Dermis microvascular lymphatic vessel endothelial cell (primary cell): ENCODE measurements around the gene RNF220. TPM values are rescaled to one million over a fixed set of nuclear protein-coding genes. Genes with fewer than 3 reads are reported as not detected.
"Not testable (repeated sequence)": the region's sequence is repeated elsewhere in the genome, so short reads cannot be mapped to it uniquely, and the experiment has no call there.

ENCODE experiments used
- DNase-seq, 2 donors: peaks; one replicate each; pipeline versions ENCODE4 v3.0.0 to v3.0.0-alpha.2; 2010; ENCODE audit warnings: low read depth in 2 of 2
- total RNA-seq: library from RNA; depleted of rRNA; stranded (reverse); fragments of >200 nt; gene quantifications from 2 replicates; pipeline ENCODE4 v1.2.1, GENCODE V29; 2014

Gene RNF220
- total RNA-seq, 1 donor from 2014 or later, result 45.6 TPM

DNA sequence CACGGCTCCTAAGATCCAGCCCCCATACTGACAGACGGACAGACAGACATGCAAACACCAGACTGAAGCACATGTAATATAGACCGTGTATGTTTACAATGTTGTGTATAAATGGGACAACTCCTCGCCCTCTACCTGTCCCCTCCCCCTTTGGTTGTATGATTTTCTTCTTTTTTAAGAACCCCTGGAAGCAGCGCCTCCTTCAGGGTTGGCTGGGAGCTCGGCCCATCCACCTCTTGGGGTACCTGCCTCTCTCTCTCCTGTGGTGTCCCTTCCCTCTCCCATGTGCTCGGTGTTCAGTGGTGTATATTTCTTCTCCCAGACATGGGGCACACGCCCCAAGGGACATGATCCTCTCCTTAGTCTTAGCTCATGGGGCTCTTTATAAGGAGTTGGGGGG, 246.0 kb downstream of the RNF220 start:
- no peak for DNase-seq

DNA sequence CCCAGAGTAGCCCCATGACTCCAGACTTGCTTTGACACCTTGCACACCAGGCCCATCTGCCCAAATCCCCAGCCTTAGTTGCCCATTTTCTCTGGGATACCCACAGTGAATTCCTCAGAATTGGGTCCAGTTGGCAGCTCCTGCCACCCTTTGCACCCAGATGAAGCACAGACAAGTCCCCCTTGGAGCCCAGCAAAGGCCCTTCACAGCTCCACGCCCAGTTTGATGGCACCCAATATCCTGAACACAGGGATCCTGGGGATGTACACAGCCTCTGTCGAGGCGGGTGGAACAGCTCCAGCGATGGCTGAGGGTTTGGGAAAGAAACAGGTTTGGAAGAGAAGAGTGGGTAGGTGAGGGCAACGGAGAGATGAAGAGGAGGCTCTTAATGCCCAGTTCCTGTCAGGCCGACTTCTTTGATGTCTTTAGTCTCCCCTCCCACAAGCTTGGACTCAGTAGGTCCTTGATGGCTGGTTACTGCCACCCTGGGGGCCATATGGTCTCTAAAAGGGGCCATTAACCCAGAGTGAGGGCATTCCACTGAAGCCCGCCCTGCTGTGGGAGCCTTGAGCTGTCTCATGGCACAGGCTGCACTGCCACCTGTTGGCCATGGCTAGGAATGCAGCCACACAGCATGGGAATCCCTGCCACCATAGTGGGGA, 247.5 kb downstream of the RNF220 start:
- DNase-seq, result peak; percentile 53 to 68

DNA sequence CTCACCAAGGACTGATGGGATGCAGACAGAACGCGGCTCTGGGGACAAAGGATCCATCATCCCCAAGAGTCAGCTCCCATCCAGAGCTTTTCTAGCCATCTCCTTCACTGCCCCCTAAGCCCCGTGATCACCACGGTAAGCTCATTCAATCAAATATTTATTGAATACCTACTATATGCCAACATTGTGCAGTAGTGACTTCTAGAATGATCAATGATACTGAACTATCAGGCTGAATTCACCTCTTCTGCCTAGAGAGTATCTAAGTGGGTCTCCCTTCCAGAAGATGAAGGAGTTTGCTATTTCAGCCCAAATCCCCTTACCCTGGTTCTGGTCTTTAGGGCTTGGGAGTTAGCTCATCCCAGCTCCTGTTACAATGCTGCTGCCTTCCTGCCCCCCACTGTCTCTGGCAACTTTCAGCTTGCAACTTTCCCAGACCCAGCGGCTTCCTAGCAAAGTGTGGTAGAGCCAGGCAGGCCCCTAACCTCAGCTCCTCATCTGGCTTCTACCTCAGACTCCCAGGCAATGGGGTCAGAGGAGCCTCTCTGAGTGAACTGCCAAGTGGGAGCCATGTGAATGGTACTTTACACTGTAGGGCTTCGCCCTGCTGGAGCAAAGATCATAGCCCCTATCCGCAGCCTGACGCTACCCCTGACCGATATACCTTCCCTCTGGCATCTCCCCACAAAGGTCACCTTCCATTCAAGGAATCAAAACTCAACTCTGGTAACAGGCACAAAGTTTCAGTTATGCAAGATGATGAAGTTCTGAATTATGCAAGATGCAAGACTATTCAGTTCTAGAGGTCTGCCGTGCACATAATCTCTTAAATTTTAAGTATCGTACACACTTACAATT, 248.3 kb downstream of the RNF220 start:
- no peak for DNase-seq

DNA sequence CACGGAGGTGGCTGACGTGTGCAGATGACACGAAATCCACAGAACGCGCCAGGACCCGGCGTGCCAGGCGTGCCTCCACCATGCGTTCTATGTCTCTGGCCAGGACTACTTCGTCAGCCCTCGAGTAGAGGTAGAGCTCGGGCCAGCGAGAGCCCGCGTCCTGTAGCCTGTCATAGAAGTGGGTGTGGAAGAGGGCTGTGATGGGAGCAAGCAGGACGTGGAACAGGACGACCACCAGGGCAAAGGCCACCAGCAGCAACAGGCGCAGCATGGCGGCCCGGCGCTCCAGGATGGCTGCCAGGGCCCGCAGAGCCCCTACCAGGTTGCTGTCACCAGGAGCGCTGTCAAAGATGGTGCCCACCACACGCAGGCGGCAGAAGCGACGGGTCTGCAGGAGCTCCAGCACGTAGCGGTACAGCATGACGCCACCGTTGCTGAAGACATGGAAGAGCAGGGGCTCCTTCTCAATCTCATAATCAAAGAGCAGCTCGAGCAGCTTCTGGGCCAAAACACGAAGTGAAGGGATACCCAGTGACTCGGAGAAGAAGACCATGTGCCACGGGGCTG, 249.6 kb downstream of the RNF220 start:
- no peak for DNase-seq

DNA sequence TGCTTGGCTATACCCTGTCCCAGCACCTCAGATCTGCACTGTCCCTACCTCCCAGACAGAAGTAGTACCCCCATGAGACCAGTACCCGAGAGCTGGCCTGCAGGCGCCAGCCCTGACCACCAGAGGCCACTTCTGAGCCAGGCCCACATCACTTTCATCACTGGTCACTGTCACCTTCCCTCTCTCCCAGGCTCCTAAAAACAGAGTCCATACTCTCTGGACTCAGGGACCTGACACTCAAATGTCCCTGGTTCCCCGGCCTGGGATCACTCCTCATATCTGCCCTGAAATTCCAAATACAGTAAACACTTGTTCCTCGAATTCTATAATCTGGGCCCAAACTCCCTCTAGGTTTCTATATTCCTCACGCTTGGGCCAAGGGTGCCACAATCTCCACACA, 250.6 kb downstream of the RNF220 start:
- DNase-seq, result peak in 1 of 2 donors; percentile 37

DNA sequence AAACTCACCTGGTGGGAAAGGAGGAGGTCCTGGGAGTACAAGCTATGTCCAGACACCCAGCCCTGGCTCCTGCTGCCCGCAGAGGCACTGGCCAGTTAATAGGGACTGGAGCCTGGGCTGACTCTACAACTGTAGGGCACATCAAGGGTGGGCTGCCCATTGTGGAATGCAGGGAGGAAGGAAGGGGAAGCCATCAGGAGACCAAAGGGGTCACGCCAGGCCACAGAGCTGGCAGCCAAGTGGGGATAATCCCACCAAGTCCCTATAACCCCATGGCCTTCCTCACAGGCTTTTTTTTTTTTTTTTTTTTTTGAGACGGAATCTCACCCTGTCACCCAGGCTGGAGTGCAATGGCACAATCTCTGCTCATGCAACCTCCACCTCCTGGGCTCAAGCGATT, 254.5 kb downstream of the RNF220 start:
- no peak for DNase-seq

DNA sequence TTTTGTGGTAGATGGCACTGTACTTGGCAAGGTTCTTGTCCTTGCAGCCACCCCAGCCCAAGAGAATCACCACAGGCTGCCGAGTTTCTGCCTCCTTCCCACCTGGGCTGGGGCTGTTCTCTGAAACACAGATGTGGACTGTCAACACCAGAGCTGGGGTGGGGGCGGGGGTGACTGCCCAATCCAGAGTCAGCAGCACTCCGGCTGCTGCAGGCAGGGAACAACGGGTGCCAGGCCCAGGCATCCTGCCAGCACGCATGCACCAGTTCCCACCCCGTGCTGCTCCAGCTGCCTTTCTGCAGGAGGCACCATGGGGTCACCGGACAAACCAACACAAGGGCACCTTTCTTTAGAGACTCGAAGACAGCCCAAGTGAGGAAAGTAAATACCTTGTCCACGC, 255.1 kb downstream of the RNF220 start:
- peak in 1 of 2 donors; percentile 23 for DNase-seq

DNA sequence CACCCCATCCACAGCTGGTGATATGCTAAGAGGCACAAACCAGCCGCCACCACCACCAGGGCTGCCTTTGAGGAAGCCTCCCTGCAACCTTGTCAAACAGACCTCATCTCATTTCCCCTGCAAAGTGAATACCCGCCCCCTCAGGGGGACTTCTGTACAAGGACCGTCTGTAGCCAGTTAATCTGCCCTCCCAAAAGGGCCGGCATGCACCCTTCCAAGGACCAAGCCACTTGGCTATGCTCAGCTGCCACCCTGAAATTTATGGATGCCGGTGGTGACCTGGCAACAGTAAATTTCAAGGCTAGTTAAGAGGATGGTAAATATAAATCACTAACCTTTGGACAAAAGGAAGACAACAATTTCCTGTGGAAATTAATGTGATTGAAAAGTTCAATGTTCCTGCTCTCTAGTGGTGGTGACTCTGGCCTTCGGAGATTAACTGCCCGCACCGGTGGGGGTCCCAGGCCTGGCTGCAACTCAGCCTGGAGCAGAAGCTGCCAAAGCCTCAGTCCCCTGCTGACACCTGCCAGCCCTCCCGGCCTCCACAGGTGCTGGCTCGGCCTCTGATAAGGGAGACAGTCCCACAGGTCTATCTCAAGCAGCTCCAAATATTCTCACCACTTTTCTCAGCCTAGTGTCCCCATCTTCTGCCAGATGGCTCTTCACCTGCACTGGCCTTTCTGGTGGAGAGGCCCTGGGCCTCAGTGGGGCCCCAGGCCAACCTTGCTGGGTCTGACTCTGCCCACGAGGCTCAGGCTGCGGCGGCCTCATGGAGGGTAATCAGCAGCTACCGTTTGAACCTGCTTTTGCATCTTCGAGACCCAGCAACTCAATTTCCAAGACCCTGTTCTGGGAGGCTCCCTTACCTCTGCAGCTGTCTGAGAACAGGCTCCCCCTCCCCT, 257.0 kb downstream of the RNF220 start:
- DNase-seq, result no peak

DNA sequence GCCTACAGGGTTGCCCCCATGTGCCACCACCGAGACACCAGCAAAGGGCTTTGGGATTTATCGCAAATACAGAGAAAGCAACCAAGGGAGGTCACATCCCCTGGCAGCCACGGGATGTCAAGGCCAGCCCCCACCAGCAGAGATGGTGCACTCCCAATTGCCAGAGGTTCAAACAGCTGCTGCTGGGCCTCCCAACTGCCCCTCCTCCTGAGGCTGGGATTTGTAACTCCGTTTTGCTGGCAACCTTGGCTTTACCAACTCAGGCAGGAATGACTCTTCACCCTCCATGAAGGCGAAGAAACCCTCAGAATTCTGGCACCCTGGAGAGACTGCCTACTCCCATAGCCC, 257.6 kb downstream of the RNF220 start:
- no peak for DNase-seq

DNA sequence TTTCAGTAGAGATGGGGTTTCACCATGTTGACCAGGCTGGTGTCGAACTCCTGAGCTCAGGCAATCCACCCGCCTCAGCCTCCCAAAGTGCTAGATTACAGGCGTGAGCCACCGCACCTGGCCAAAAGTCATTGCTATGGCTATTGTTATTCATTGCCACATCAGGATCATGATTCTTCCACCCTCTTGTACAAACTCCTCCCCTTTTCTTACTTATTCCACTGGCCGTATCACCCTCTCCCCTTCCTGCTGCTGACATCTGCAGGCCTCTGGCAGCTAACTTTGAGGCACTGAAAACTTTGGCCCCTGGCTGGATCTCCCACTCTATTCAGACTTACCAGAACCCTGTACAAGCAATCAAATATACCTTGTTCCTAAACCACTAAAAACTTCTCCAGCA, 258.4 kb downstream of the RNF220 start:
- no peak for DNase-seq

DNA sequence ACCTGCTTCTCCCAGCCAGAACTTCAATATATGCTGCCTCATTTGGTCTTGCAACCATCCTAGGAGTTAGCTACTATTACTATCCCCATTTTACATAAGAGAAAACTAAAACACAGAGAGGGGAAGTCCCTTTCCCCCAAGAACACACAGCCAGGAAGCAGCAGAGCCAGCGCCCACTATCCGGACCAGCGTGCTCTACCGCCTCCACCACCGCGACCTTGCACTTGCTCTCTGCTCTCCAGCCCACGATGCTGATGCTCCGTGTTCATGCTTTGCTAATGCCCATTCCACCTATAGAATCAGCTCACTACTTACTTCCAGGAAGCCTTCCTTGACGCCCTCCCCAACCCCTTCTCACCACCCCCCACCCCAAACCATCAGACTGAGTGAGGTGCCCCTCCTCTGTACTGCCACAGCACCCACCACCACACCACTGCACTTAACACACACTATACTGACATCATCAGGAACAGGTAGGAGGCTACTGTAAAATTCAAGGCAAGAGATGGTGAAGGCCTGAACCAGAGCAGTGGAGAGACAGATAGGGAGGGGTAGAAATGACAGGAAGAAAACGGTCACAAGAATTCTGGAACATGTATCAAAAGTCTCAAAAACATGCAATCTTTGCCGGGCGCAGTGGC, 259.8 kb downstream of the RNF220 start:
- no peak for DNase-seq

DNA sequence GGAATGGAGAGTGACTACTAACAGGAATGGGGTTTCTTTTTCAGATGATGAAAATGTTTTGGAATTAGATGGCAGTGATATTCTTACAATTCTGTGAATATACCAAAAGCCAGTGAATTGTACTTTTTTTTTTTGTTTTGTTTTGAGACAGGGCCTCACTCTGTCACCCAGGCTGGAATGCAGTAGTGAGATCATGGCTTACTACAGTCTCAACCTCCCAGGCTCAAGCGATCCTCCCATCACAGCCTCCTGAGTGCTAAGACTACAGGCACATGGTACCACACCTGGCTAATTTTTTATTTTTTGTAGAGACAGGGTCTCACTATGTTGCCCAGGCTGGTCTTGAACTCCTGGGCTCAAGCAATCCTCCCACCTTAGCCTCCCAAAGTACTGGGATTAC, 261.7 kb downstream of the RNF220 start:
- not testable (repeated sequence) for DNase-seq

DNA sequence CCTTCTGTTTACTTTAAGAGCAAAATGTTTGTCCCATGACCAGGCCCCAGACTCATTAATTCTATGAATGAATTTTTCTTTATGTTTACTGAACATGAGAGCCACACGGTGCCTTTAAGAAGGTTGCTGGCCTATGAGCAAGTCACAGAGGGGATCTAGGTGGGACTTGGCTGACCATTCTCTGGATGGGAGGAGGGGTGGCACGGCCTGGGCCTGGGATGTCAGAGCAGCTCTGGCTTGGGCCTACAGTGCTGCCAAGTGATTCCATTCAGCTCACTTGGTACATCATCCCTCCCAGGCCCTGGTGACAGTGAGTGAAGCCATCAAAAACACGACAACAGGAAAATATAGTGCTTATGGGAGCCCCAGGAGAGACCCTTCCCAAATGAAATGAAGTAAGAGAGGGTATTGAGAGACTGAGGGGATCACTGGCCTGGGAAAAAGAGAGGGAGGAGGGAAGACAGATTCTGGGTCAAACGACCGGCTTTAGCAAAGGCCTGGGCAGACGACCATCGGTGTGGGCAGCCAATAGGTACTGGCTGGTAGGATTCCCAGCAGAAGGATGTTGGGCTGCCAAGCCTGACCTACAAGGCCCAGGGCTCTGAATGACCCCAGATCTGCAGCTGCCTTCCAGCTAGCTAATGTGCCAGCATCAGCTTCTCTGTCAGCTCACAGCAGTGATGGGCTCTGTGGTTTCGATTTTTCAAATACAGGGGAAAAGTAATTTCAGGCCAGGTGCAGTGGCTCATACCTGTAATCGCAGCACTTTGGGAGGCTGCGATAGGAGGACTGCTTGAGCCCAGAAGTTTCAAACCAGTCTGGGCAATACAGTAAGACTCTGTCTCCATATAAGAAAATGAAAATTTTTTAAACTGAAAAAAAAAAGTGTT, 265.9 kb downstream of the RNF220 start:
- DNase-seq, result no peak

DNA sequence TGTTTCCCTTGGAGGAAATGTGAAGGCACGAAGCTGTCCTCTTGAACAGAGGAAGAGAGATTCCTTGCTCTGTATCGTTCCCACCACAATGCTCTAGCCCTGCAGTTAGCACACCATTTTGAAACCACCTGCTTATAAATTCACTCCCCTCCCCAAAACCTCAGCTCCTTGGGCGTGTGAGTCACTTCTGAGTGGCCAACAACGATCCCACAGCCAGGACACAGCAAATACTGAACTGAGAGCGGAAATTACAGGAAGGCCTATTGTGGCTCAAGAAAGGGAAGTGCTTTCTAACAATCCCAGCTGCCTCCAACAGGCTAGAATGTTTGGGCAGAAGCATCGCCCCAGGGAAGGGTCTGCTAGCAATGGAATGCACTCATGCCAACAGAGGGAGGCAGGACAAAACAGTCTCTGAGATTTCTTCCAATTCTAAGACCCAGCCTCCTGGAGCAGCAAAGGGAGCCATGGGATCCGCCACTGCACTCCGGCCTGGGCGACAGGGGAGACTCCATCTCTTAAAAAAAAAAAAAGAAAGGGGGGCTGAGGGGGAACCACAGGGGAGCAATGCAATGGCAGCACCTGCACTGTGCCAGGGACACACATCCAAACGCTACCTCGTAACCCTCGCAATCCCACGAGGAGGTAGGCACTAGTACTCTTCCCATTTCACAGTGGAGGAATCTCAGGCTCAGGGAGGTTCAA, 267.4 kb downstream of the RNF220 start:
- DNase-seq, result peak; percentile 49 to 78

DNA sequence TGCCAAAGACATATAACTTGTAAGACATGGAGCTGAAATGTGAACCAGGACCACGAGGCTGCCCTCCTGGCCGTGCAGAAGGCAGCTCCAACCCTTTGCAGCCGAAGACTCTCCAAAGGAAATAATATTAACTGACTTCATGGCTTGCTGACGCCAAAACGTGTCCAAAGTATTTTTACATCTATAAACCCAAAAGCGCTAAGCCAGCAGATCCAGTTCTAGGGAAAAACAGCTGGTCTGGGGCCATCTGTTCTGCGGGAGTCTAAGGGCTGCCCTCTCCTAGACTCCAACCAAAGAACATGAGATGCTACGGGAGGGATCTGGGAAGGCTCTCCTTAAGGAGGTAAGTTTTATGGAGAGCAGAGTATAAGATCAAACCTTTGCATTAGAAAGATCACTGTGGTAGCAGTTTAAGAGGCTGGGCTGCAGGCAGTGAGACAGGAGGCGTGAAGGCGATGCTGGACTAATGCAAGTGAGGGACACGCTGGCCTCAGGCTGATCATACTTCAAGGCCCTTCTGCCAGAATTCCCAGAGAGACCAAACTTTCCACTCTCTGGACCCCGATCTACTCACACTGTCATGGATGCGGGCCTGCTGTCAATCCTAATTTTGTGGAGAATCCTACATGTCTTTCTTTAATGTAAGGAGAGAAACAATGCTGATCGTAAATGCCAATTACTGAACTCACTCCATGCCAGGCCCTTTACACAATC, 268.1 kb downstream of the RNF220 start:
- no peak for DNase-seq

DNA sequence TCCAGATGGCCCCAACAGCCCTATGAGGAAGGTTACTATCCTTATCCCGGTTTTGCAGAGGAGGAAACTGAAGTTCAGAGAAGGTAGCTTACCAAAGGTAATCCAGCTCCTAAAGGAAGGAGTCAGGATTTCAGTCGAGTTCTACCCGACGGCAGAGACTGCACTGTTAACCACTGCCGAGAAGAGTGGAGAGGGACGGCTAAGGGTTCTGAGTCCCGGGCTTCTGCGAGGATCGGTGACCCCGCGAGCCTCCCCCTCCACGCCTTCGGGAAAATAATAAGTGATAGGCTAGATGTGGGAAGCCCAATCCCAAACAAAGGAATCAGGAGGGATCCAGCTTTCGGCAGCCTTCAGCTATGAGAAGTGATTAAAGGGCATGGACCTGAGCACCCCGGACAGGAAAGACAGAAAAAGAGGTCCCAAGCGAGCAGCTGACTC, 268.6 kb downstream of the RNF220 start:
- no peak for DNase-seq

DNA sequence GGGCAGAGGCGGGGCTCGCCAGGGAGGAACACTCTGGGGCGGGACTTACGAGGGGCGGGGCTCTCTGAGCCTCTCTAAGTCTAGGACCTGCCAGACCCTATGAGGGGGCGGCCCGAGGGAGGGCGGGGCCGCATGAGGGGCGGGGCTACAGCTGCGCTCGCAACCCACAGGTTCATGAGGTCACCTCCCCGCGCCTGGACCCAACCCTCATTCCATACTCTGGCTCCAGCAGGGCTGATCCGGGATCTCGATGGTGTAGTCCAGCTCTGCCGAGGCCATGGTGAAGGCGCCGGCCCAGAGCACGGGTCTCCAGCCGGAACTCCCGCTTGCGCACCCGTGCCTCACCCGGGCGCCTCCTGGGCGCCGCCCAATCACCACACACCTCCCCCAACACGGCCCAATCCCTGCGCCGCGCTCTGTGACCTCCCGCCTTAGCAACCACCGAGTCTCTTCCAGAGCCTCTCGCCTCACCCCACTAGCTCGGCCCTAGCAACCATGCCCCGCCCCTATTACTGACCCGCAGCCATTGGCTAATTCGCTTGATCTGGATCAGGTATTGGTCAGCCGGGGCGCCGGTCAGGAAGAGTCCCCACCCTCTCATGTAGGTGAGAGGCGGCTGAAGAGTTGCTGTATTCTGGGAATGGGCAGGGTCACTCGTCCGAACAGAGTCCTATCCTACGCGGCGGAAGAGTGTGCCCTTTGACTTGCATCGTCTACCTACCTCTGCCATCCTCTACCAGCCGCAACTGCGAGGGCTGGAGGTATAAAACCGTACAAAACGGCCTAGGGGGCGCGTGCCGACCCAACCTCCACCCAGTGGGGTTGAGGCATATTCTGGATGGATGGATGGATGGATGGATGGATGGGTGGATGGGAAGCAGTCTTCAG, 269.3 kb downstream of the RNF220 start, which contains the start of the genes ARMH1 and TMEM53:
Gene ARMH1 (plus strand): TSS at position 602 of the 888 bp plus-strand sequence. CDS start 14,984 bp downstream, outside the sequence.
Gene TMEM53 (minus strand): TSS at position 369 of the 888 bp plus-strand sequence. CDS start 90 bp downstream, at position 279.
- DNase-seq, result peak; percentile 98 to 99
